C4-2B (cell line): ENCODE measurements around the gene PRTG.

Source experiments
- H3K27ac ChIP-seq: fragments of 450-650 bp; 2 replicates; pipeline ENCODE4 v1.5.1; 2017
- ZFX ChIP-seq: fragments of 450-650 bp; IDR thresholded peaks from 2 replicates; pipeline ENCODE4 v1.6.1; 2017
- TF ChIP-seq, protein P1 (sequence below): fragments of 450-650 bp; conservative IDR thresholded peaks from 2 replicates; pipeline ENCODE4 v1.5.1; 2017; ENCODE audit warnings: mild to moderate bottlenecking

Gene PRTG

DNA sequence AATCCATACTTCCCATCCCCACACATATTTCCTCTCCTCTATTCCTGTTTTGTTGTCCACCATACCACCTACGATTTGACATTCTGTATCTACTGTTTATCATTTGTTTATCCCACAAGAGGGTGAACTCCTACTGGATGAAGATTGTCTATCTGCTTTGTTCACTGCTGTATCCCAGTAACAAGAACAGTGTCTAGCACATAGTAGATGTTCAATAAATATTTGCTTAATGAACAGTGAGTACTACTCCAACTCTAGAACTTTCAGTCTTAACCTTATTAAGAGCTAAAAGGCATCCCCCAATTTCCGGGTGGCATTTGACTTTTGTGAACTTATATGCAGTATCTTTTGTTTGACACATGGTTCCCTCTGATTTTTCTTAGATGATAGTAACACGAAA lies 156.1 kb downstream of the PRTG start:
- no peak overlapping the region; the same call in 1 of the 2 replicates for H3K27ac ChIP-seq
- no peak for TF ChIP-seq ZFX
- TF ChIP-seq, protein P1, sequence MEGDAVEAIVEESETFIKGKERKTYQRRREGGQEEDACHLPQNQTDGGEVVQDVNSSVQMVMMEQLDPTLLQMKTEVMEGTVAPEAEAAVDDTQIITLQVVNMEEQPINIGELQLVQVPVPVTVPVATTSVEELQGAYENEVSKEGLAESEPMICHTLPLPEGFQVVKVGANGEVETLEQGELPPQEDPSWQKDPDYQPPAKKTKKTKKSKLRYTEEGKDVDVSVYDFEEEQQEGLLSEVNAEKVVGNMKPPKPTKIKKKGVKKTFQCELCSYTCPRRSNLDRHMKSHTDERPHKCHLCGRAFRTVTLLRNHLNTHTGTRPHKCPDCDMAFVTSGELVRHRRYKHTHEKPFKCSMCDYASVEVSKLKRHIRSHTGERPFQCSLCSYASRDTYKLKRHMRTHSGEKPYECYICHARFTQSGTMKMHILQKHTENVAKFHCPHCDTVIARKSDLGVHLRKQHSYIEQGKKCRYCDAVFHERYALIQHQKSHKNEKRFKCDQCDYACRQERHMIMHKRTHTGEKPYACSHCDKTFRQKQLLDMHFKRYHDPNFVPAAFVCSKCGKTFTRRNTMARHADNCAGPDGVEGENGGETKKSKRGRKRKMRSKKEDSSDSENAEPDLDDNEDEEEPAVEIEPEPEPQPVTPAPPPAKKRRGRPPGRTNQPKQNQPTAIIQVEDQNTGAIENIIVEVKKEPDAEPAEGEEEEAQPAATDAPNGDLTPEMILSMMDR = no peak

DNA sequence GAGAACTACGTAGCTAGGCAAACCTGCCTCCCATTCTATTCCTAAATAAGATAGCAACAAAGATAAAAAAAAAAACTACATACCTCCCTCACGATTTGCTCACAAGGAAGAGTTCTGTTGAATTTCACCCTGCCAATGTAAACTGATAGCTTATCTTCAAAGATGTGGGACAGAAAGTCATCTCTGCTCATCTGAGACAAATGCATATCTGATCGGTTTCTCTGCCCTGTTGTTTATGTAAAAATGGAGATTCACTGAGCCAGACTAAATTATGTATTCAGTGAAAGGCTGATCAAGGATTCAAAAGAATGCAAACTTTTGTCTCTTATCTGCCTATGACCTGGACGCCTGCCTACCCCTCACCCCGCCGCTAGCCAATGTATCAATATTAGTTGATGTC lies 166.0 kb downstream of the PRTG start:
- TF ChIP-seq, protein P1 = no peak
- no peak for TF ChIP-seq ZFX
- peak overlapping the region; percentile 44; the same call in 1 of the 2 replicates for H3K27ac ChIP-seq

DNA sequence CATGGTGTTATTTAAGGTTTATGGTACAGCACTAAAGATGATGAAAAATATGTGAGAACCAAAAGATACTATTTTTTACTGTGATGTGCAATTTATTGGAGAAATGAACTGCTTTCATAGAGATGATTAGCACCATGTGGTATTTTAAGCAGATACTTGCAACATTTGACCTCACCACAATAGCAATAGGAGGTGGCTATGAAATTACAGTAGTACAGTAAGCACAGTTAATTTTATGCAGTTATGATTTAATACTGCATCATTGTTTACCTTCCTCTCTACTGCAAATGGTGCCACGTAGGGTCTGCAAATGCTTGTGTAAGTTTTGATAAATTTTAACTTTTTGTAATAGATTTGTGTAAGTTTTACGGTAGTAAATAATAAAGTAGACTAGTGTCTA lies 168.9 kb downstream of the PRTG start:
- no peak overlapping the region for H3K27ac ChIP-seq
- TF ChIP-seq, protein P1 = no peak
- no peak for TF ChIP-seq ZFX

DNA sequence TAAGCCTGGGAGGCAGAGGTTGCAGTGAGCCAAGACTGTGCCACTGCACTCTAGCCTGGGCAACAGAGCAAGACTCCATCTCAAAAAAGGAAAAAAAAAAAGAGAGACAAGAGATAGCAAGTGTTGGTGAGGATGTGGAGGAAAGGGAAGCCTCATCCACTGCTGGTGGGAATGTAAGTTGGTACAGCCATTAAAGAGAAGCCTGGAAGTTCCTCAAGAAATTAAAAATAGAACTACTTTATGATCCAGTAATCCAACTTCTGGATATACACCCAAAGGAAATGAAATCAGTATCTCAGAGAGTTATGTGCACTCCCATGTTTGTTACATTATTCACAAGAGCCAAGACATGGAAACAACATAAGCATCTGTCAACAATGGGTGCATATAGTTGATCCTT lies 169.7 kb downstream of the PRTG start:
- TF ChIP-seq, protein P1 = no peak
- no peak for TF ChIP-seq ZFX
- H3K27ac ChIP-seq = no peak overlapping the region

DNA sequence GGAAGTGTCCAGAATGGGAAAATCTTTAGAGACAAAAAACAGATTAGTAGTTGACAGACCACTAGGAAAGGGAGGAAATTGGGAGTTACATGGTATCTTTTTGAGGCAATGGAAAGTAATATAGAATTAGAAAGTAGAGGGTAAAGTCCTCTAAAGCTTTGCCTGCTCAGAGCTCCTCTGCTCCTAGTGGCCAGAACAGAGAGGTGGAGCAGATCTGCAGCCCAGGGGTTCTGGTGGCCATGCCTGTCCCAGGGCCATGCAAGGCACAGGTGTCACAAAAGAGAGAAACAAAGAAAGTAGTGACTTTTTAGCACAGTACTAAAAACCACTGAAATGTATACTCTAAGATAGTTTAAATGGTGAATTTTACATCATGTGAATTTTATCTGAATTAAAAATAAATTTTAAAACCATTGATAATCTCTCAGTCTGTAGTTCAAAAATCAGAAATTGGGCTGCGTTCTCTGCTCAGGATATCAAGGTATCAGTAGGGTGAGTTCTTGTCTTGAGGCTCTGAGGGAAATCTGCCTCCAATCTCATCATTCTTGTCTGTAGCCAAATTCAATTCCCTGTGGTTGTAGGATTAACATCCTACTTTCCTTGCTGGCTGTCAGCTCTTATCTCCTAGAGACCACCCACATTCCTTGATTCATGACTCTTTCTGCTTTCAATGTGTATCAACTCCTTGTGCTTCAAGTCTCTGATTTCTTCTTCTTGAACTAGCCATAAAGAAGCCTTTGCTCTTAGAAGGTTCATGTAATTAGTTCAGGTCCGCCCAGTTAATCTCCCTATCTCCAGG lies 178.4 kb downstream of the PRTG start:
- TF ChIP-seq ZFX = no peak
- TF ChIP-seq, protein P1 = peak; percentile 17
- H3K27ac ChIP-seq = no peak overlapping the region

DNA sequence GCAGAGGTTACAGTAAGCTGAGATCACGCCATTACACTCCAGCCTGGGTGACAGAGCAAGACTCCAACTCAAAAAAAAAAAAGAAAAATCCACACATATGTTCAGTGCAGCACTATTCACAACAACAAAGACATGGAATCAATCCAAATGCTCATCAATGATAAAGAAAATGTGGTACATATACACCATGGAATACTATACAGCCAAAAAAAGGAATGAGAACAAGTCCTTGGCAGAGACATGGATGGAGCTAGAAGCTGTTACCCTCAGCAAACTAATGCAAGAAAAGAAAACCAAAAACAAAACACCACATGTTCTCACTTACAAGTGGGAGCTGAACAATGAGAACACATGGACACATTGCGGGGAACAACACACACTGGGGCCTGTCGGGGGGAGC lies 180.4 kb downstream of the PRTG start:
- TF ChIP-seq, protein P1 = no peak
- TF ChIP-seq ZFX = no peak
- no peak overlapping the region for H3K27ac ChIP-seq
